HG03175 (cell line): Measurements from ENCODE around the gene TRIM63.
"Not testable (repeated sequence)": the region's sequence is repeated elsewhere in the genome, so short reads cannot be mapped to it uniquely, and the experiment has no call there.

Experiments used
- ATAC-seq: cut with Tn5 transposase; IDR thresholded peaks from one replicate; pipeline ENCODE4 v1.9.1; 2021; ENCODE audit warnings: mild to moderate bottlenecking, moderate library complexity; ENCODE audit not compliant: unreplicated experiment

Gene TRIM63

GRCh38 chr1:26067432-26067911 is at the start of gene TRIM63:
Gene TRIM63 (minus strand): TSS chr1:26067630. CDS start chr1:26067494, 136 bp downstream.
- no peak for ATAC-seq

GRCh38 chr1:26114165-26114927 is 46.9 kb upstream of the TRIM63 start:
- ATAC-seq, result no peak

GRCh38 chr1:26112407-26112775 is 45.0 kb upstream of the TRIM63 start:
- no peak for ATAC-seq

GRCh38 chr1:26111530-26112406 is 44.3 kb upstream of the TRIM63 start, which contains the start of gene PDIK1L:
Gene PDIK1L (plus strand): TSS chr1:26111824. CDS start chr1:26114309, 2,485 bp downstream.
- ATAC-seq, result peak; percentile 71

GRCh38 chr1:26110731-26111529 is 43.5 kb upstream of the TRIM63 start:
- ATAC-seq, result peak; percentile 55

- ATAC-seq, result no peak
Observed at GRCh38 chr1:26109229-26110164, 42.1 kb upstream of the TRIM63 start.

GRCh38 chr1:26105226-26105548 is 37.8 kb upstream of the TRIM63 start:
- not testable (repeated sequence) for ATAC-seq

GRCh38 chr1:26102526-26102925 is 35.1 kb upstream of the TRIM63 start:
- ATAC-seq, result no peak

- ATAC-seq, result no peak
Observed at GRCh38 chr1:26102119-26102518, 34.7 kb upstream of the TRIM63 start.

- ATAC-seq, result not testable (repeated sequence)
Observed at GRCh38 chr1:26100204-26100603, 32.8 kb upstream of the TRIM63 start.

GRCh38 chr1:26099780-26100179 is 32.4 kb upstream of the TRIM63 start:
- ATAC-seq, result no peak

GRCh38 chr1:26098602-26099001 is 31.2 kb upstream of the TRIM63 start:
- no peak for ATAC-seq

GRCh38 chr1:26097696-26098095 is 30.3 kb upstream of the TRIM63 start:
- ATAC-seq, result no peak

GRCh38 chr1:26096471-26096870 is 29.0 kb upstream of the TRIM63 start:
- no peak for ATAC-seq

GRCh38 chr1:26094677-26095383 is 27.4 kb upstream of the TRIM63 start:
- no peak for ATAC-seq

GRCh38 chr1:26094076-26094669 is 26.7 kb upstream of the TRIM63 start:
- no peak for ATAC-seq

- ATAC-seq, result not testable (repeated sequence)
Observed at GRCh38 chr1:26093569-26093968, 26.1 kb upstream of the TRIM63 start.

- no peak for ATAC-seq
Observed at GRCh38 chr1:26092422-26092821, 25.0 kb upstream of the TRIM63 start.

GRCh38 chr1:26090893-26091292 is 23.5 kb upstream of the TRIM63 start:
- no peak for ATAC-seq
